Mucosa of stomach (tissue), 1 donor: ENCODE data around the gene ARHGAP27.

Experiments used
- H3K27me3 ChIP-seq: one replicate; pipeline ENCODE4 v1.7.0; 2013; ENCODE audit warnings: mild to moderate bottlenecking, low read length; ENCODE audit not compliant: control insufficient read depth, insufficient read depth
- H3K36me3 ChIP-seq: one replicate; pipeline ENCODE4 v1.7.0; 2013; ENCODE audit warnings: low read length; ENCODE audit not compliant: control insufficient read depth, insufficient read depth
- H3K4me1 ChIP-seq: one replicate; pipeline ENCODE4 v1.7.0; 2013; ENCODE audit warnings: mild to moderate bottlenecking, low read length; ENCODE audit not compliant: control insufficient read depth, insufficient read depth
- H3K4me3 ChIP-seq: one replicate; pipeline ENCODE4 v1.7.0; 2013; ENCODE audit warnings: low read length
- H3K9ac ChIP-seq: one replicate; pipeline ENCODE4 v1.7.0; 2013; ENCODE audit warnings: mild to moderate bottlenecking, low read length, moderate library complexity
- H3K9me3 ChIP-seq: one replicate; pipeline ENCODE4 v1.7.0; 2013; ENCODE audit warnings: mild to moderate bottlenecking, low read length, moderate library complexity; ENCODE audit not compliant: control insufficient read depth
- donor health status: Pancreatic carcinoma.

The ARHGAP27 gene

GRCh38 chr17:45394091-45394490 is 38.6 kb downstream of the ARHGAP27 start:
- Histone ChIP-seq H3K4me1 (no peaks in the 10 kb centered on the region), H3K4me3 (no peak overlapping the region), H3K9me3 (no peaks in the 10 kb centered on the region), H3K9ac (no peak overlapping the region), H3K36me3 (peaks cover 15% of the 10 kb centered on the region), H3K27me3 (peaks cover 9% of the 10 kb centered on the region)

GRCh38 chr17:45393411-45393810 is 39.3 kb downstream of the ARHGAP27 start:
- no peak overlapping the region for H3K9ac ChIP-seq
- peaks cover 15% of the 10 kb centered on the region for H3K36me3 ChIP-seq
- peaks cover 9% of the 10 kb centered on the region for H3K27me3 ChIP-seq
- no peak overlapping the region for H3K4me3 ChIP-seq
- no peaks in the 10 kb centered on the region for H3K9me3 ChIP-seq
- H3K4me1 ChIP-seq = no peaks in the 10 kb centered on the region

GRCh38 chr17:45391918-45392317 is 40.8 kb downstream of the ARHGAP27 start:
- Histone ChIP-seq H3K27me3 (peaks cover 9% of the 10 kb centered on the region), H3K9me3 (no peaks in the 10 kb centered on the region), H3K4me1 (no peaks in the 10 kb centered on the region), H3K9ac (no peak overlapping the region), H3K4me3 (no peak overlapping the region), H3K36me3 (peaks cover 5% of the 10 kb centered on the region)

GRCh38 chr17:45391291-45391690 is 41.4 kb downstream of the ARHGAP27 start:
- peaks cover 5% of the 10 kb centered on the region for H3K4me1 ChIP-seq
- no peaks in the 10 kb centered on the region for H3K9me3 ChIP-seq
- no peak overlapping the region for H3K9ac ChIP-seq
- no peak overlapping the region for H3K4me3 ChIP-seq
- H3K36me3 ChIP-seq = peaks cover 5% of the 10 kb centered on the region
- peaks cover 9% of the 10 kb centered on the region for H3K27me3 ChIP-seq

GRCh38 chr17:45389354-45389753 is 43.3 kb downstream of the ARHGAP27 start:
- Histone ChIP-seq H3K9me3 (no peaks in the 10 kb centered on the region), H3K36me3 (peaks cover 1% of the 10 kb centered on the region), H3K4me3 (no peak overlapping the region), H3K4me1 (peaks cover 23% of the 10 kb centered on the region), H3K27me3 (peaks cover 9% of the 10 kb centered on the region), H3K9ac (no peak overlapping the region)

- no peaks in the 10 kb centered on the region for H3K36me3 ChIP-seq
- no peak overlapping the region for H3K9ac ChIP-seq
- H3K4me3 ChIP-seq = no peak overlapping the region
- no peaks in the 10 kb centered on the region for H3K9me3 ChIP-seq
- H3K27me3 ChIP-seq = peaks cover 9% of the 10 kb centered on the region
- peaks cover 23% of the 10 kb centered on the region for H3K4me1 ChIP-seq
Measured at GRCh38 chr17:45388604-45389325, 43.9 kb downstream of the ARHGAP27 start.

GRCh38 chr17:45387739-45388138 is 44.9 kb downstream of the ARHGAP27 start:
- H3K9ac ChIP-seq = no peak overlapping the region
- H3K4me1 ChIP-seq = peaks cover 23% of the 10 kb centered on the region
- no peaks in the 10 kb centered on the region for H3K36me3 ChIP-seq
- no peaks in the 10 kb centered on the region for H3K9me3 ChIP-seq
- H3K4me3 ChIP-seq = no peak overlapping the region
- H3K27me3 ChIP-seq = peaks cover 9% of the 10 kb centered on the region

GRCh38 chr17:45386178-45386577 is 46.5 kb downstream of the ARHGAP27 start:
- Histone ChIP-seq H3K9ac (no peak overlapping the region), H3K9me3 (no peaks in the 10 kb centered on the region), H3K36me3 (no peaks in the 10 kb centered on the region), H3K4me3 (no peak overlapping the region), H3K4me1 (peaks cover 23% of the 10 kb centered on the region), H3K27me3 (peaks cover 4% of the 10 kb centered on the region)

- H3K4me1 ChIP-seq = peaks cover 23% of the 10 kb centered on the region
- H3K9me3 ChIP-seq = no peaks in the 10 kb centered on the region
- no peak overlapping the region for H3K9ac ChIP-seq
- no peak overlapping the region for H3K4me3 ChIP-seq
- no peaks in the 10 kb centered on the region for H3K36me3 ChIP-seq
- H3K27me3 ChIP-seq = peaks cover 4% of the 10 kb centered on the region
Measured at GRCh38 chr17:45385331-45385997, 47.2 kb downstream of the ARHGAP27 start.

GRCh38 chr17:45384789-45385262 is 47.8 kb downstream of the ARHGAP27 start:
- Histone ChIP-seq H3K9ac (no peak overlapping the region), H3K4me3 (no peak overlapping the region), H3K27me3 (peaks cover 4% of the 10 kb centered on the region), H3K4me1 (peaks cover 23% of the 10 kb centered on the region), H3K9me3 (no peaks in the 10 kb centered on the region), H3K36me3 (no peaks in the 10 kb centered on the region)

GRCh38 chr17:45384047-45384788 is 48.5 kb downstream of the ARHGAP27 start:
- no peaks in the 10 kb centered on the region for H3K27me3 ChIP-seq
- no peaks in the 10 kb centered on the region for H3K36me3 ChIP-seq
- H3K9me3 ChIP-seq = no peaks in the 10 kb centered on the region
- peaks cover 23% of the 10 kb centered on the region for H3K4me1 ChIP-seq
- H3K9ac ChIP-seq = no peak overlapping the region
- no peak overlapping the region for H3K4me3 ChIP-seq

- H3K9ac ChIP-seq = no peak overlapping the region
- no peaks in the 10 kb centered on the region for H3K27me3 ChIP-seq
- H3K36me3 ChIP-seq = no peaks in the 10 kb centered on the region
- peaks cover 23% of the 10 kb centered on the region for H3K4me1 ChIP-seq
- no peak overlapping the region for H3K4me3 ChIP-seq
- H3K9me3 ChIP-seq = no peaks in the 10 kb centered on the region
Measured at GRCh38 chr17:45383003-45383402, 49.7 kb downstream of the ARHGAP27 start.
